ENCODE data around the gene HNRNPF.

The HNRNPF gene

GRCh38 chr10:43361547-43362190 lies 47.3 kb downstream of the HNRNPF start:
- H3K4me3 ChIP-seq (ENCODE audit: low read length): peak overlapping the region; percentile 60
- no peak for DNase-seq (ENCODE audit: low read depth, low spot score)

- H3K4me3 ChIP-seq (ENCODE audit: low read length): no peak overlapping the region
- DNase-seq (ENCODE audit: low read depth, low spot score): no peak
These were observed 48.9 kb downstream of the HNRNPF start for GRCh38 chr10:43360086-43360485.

GRCh38 chr10:43355749-43356371 lies 53.1 kb downstream of the HNRNPF start:
- H3K4me3 ChIP-seq (ENCODE audit: low read length): no peak overlapping the region
- no peak for DNase-seq (ENCODE audit: low read depth, low spot score)

- H3K4me3 ChIP-seq (ENCODE audit: low read length): no peak overlapping the region
- no peak for DNase-seq (ENCODE audit: low read depth, low spot score)
These were observed 54.1 kb downstream of the HNRNPF start for GRCh38 chr10:43354879-43355380.

GRCh38 chr10:43354330-43354635 lies 54.7 kb downstream of the HNRNPF start:
- no peak overlapping the region for H3K4me3 ChIP-seq (ENCODE audit: low read length)
- no peak for DNase-seq (ENCODE audit: low read depth, low spot score)

- DNase-seq (ENCODE audit: low read depth, low spot score): no peak
- H3K4me3 ChIP-seq (ENCODE audit: low read length): no peak overlapping the region
These were observed 55.3 kb downstream of the HNRNPF start for GRCh38 chr10:43353495-43354329.

GRCh38 chr10:43352951-43353350 lies 56.0 kb downstream of the HNRNPF start:
- H3K4me3 ChIP-seq (ENCODE audit: low read length): no peak overlapping the region
- DNase-seq (ENCODE audit: low read depth, low spot score): no peak

GRCh38 chr10:43351301-43351700 lies 57.7 kb downstream of the HNRNPF start:
- no peak for DNase-seq (ENCODE audit: low read depth, low spot score)
- H3K4me3 ChIP-seq (ENCODE audit: low read length): no peak overlapping the region

GRCh38 chr10:43350686-43351085 lies 58.3 kb downstream of the HNRNPF start:
- no peak overlapping the region for H3K4me3 ChIP-seq (ENCODE audit: low read length)
- DNase-seq (ENCODE audit: low read depth, low spot score): no peak

- no peak overlapping the region for H3K4me3 ChIP-seq (ENCODE audit: low read length)
- DNase-seq (ENCODE audit: low read depth, low spot score): no peak
These were observed 58.8 kb downstream of the HNRNPF start for GRCh38 chr10:43350156-43350555.

GRCh38 chr10:43348511-43349312 lies 60.3 kb downstream of the HNRNPF start:
- H3K4me3 ChIP-seq (ENCODE audit: low read length): no peak overlapping the region
- DNase-seq (ENCODE audit: low read depth, low spot score): peak; percentile 82

GRCh38 chr10:43347997-43348396 lies 61.0 kb downstream of the HNRNPF start:
- no peak for DNase-seq (ENCODE audit: low read depth, low spot score)
- no peak overlapping the region for H3K4me3 ChIP-seq (ENCODE audit: low read length)

- no peak for DNase-seq (ENCODE audit: low read depth, low spot score)
- H3K4me3 ChIP-seq (ENCODE audit: low read length): no peak overlapping the region
These were observed 64.9 kb downstream of the HNRNPF start for GRCh38 chr10:43344051-43344450.

GRCh38 chr10:43343126-43343525 lies 65.9 kb downstream of the HNRNPF start:
- DNase-seq (ENCODE audit: low read depth, low spot score): no peak
- no peak overlapping the region for H3K4me3 ChIP-seq (ENCODE audit: low read length)

- no peak for DNase-seq (ENCODE audit: low read depth, low spot score)
- H3K4me3 ChIP-seq (ENCODE audit: low read length): no peak overlapping the region
These were observed 66.5 kb downstream of the HNRNPF start for GRCh38 chr10:43342279-43343125.

GRCh38 chr10:43341450-43341849 lies 67.5 kb downstream of the HNRNPF start:
- no peak overlapping the region for H3K4me3 ChIP-seq (ENCODE audit: low read length)
- no peak for DNase-seq (ENCODE audit: low read depth, low spot score)

GRCh38 chr10:43340619-43341018 lies 68.4 kb downstream of the HNRNPF start:
- H3K4me3 ChIP-seq (ENCODE audit: low read length): no peak overlapping the region
- no peak for DNase-seq (ENCODE audit: low read depth, low spot score)

- H3K4me3 ChIP-seq (ENCODE audit: low read length): no peak overlapping the region
- DNase-seq (ENCODE audit: low read depth, low spot score): no peak
These were observed 68.9 kb downstream of the HNRNPF start for GRCh38 chr10:43340101-43340500.

- DNase-seq (ENCODE audit: low read depth, low spot score): no peak
- H3K4me3 ChIP-seq (ENCODE audit: low read length): no peak overlapping the region
These were observed 69.8 kb downstream of the HNRNPF start for GRCh38 chr10:43339136-43339535.
